GM03348 (cell line): ENCODE data around the gene SYNGR3.
"Not testable (repeated sequence)": the region's sequence is repeated elsewhere in the genome, so short reads cannot be mapped to it uniquely, and the experiment has no call there.

Source experiments
- DNase-seq: peaks from one replicate; pipeline ENCODE4 v3.0.0; 2012; ENCODE audit warnings: low spot score

SYNGR3 gene

GRCh38 chr16:1959269-1960039 is 30.3 kb upstream of the SYNGR3 start, which contains the start of gene NDUFB10:
Gene NDUFB10, plus strand, starts transcription at chr16:1959538. Its CDS starts 87 bp downstream, at chr16:1959625.
- peak; percentile 95 for DNase-seq

- no peak for DNase-seq
Measured at GRCh38 chr16:1960665-1961630, 28.8 kb upstream of the SYNGR3 start.

- no peak for DNase-seq
Measured at GRCh38 chr16:1961651-1962067, 28.1 kb upstream of the SYNGR3 start.

GRCh38 chr16:1962161-1963153 is 27.3 kb upstream of the SYNGR3 start:
- DNase-seq: not testable (repeated sequence)

- peak; percentile 41 for DNase-seq
Measured at GRCh38 chr16:1963806-1964505, 25.8 kb upstream of the SYNGR3 start.

- peak; percentile 100 for DNase-seq
Measured at GRCh38 chr16:1964506-1965395, 25.0 kb upstream of the SYNGR3 start, which contains the start of gene RPS2. Gene RPS2, minus strand, starts transcription at chr16:1964826. Its CDS starts 201 bp downstream, at chr16:1964625.

- no peak for DNase-seq
Measured at GRCh38 chr16:1965396-1966001, 24.3 kb upstream of the SYNGR3 start.

- no peak for DNase-seq
Measured at GRCh38 chr16:1966460-1966859, 23.3 kb upstream of the SYNGR3 start, which contains the start of gene RNF151. Gene RNF151, plus strand, starts transcription at chr16:1966856. Its CDS starts 26 bp downstream, at chr16:1966882.

GRCh38 chr16:1968146-1968953 is 21.4 kb upstream of the SYNGR3 start:
- DNase-seq: no peak

- DNase-seq: peak; percentile 95
Measured at GRCh38 chr16:1971796-1972489, 17.8 kb upstream of the SYNGR3 start, which contains the start of gene TBL3. Gene TBL3, plus strand, starts transcription at chr16:1972053. Its CDS starts 112 bp downstream, at chr16:1972165.

GRCh38 chr16:1972490-1972877 is 17.3 kb upstream of the SYNGR3 start:
- DNase-seq: peak; percentile 39

GRCh38 chr16:1973461-1974156 is 16.2 kb upstream of the SYNGR3 start:
- no peak for DNase-seq

GRCh38 chr16:1974157-1975070 is 15.4 kb upstream of the SYNGR3 start:
- no peak for DNase-seq

- no peak for DNase-seq
Measured at GRCh38 chr16:1975432-1976215, 14.1 kb upstream of the SYNGR3 start.

GRCh38 chr16:1976216-1976520 is 13.6 kb upstream of the SYNGR3 start:
- no peak for DNase-seq
